Activated T-helper 9 cell treated with anti-CD3 and anti-CD28 coated beads, Interleukin-2, amount 50 U/mL, for 16 hours (primary cell): ENCODE data around the gene KBTBD4.

Source experiments
- DNase-seq: peaks from one replicate; pipeline ENCODE4 v3.0.0-alpha.2; 2020; ENCODE audit warnings: low read depth

Gene KBTBD4

DNA sequence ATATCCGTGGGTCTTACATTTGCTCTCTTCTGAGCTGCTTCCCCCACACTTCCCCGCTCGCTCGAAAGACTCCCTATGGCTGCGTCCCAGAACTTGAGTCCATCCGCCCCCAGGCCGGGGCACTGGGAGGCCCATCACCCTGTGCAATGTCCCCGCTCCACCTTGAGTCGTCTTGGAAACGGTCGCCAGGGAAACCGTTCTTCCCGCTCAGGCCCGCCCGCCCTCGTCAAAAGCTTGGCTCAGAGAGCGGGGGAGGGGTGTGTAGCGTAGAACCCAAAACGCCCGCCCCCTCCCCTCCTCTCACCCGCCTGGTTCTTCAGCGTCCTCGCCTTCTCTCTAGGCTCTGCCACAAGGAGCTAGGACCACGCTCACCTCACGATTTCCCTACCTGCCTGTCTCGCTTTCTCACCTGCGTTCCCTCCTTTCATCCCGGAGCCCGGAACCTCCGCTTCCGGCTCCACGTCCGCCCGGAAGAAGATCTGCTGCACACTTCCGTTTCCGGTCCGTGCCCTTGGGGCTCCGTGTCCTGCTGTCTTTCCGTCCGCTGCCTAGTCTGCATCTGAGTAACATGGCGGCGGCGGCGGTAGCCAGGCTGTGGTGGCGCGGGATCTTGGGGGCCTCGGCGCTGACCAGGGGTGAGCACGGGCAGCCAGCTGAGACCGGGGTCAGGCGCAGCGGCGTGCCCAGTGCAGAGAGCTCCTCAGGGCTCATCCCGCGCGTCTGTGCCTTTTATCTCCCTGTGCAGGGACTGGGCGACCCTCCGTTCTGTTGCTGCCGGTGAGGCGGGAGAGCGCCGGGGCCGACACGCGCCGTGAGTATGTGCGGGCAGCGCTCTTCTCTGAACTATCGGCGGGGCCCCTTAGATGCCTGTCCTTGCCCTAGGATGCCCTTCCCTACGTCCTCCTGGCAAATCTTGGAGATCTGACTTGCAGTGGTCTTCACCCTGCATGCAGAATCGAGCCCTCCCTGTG lies at the start of gene KBTBD4, which contains the start of gene NDUFS3:
KBTBD4 (minus strand) TSS at position 447 of the 971 bp plus-strand sequence; CDS start at position 428, 19 bp downstream.
NDUFS3 (plus strand) TSS at position 551 of the 971 bp plus-strand sequence; CDS start at position 569, 18 bp downstream.
- peak; percentile 81 for DNase-seq

DNA sequence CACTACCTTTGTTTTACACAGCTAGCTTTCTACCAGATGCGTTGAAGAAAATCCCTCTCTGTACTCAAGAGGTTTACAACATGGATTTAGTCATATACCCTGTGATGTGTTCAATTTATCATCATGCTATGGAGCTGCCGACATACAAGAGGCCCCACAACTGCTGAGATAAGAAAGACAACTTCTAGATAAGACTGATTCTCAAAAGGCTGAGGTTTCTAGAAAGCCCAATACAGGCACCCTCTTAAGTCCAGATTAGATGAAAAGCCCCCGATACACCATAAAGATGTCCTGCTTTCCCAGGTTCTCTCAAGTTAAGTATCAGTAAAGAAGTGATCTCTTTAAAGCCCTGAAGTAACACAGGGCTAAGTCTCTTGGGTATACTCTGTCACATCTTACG lies 49.3 kb upstream of the KBTBD4 start:
- no peak for DNase-seq

DNA sequence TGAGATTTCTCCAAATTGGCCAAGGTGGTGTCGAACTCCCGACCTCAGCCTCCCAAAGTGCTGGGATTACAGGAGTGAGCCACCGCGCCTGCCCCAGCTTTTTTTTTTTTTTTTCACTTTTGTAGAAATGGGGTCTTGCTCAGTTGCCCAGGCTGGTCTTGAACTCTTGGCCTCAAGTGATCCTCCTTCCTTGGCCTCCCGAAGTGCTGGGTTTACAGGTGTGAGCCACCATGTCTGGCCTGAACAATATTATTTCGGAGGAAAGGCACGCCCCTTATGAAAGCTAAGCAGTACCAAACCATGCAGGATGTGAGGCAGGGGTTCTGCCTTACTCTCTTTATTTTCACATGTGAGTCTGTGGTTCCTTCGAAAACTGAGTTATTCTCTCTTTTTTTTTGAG lies 47.5 kb upstream of the KBTBD4 start:
- DNase-seq = no peak

DNA sequence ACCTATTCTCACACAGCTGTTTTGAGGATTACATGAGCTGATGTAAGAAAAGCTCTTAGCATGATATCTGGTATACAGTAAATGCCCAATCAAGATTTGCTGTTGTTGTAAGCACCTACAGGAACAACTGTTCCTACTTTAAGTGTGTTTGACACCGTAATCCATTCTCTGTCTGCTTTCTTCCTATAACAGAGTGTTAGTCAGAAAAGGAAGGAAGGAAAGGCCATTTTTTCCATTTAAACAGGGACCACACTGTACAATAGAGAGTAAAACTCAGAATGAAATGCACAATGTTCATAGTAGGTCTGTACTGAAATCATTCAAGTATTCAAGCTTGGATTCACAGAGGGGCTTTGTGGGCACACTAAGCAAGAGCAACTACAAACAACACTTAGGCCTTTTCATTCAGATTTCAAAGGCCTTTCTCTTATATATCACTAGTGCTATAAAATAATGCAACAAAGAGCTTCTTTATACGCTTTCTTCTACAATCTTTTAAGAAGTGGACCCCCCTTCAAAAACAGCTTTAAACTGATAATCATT lies 42.1 kb upstream of the KBTBD4 start:
- no peak for DNase-seq

DNA sequence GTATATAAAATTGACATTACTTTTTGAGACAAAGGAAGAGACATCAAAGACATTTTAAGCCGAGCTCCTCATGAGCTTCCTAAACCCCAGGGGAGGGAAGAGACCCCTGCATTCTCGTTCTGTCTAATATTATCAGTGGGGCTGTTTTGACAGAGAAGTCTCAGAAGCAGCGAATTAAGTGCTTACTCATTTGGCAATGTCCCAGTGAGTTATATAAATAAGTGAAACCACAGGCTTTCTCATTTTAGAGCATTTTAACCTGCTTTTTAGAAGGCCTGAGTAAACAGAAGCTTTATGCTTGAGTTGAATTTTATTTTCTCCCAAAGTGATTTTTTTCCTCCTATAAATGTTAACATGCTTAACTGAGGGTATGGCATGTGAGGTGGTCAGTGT lies 38.6 kb upstream of the KBTBD4 start:
- DNase-seq = no peak

DNA sequence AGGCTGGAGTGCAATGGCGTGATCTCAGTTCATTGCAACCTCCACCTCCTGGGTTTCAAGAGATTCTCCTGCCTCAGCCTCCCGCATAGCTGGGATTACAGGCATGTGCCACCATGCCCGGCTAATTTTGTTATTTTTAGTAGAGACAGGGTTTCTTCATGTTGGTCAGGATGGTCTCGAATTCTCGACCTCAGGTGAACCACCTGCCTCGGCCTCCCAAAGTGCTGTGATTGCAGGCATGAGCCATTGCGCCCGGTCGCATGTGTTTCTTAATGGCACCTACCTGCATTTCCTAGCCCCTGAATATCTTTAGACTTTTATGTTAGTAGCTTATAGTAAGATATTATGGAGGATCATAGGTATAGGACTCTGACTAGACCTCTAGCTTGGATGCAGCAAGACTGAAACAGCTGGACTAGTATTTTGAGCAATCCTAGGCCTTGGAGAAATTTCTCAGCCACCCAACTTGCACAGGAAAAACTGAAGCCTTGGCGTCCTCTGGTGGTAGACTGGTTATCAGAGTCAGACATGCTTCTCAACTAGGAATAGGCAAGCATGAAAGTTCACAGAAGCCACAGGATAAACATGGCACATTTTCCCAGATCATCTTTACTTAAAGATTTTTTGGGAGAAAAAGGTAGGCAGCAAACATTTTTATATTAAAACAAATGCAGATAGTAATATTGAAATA lies 38.1 kb upstream of the KBTBD4 start:
- no peak for DNase-seq

DNA sequence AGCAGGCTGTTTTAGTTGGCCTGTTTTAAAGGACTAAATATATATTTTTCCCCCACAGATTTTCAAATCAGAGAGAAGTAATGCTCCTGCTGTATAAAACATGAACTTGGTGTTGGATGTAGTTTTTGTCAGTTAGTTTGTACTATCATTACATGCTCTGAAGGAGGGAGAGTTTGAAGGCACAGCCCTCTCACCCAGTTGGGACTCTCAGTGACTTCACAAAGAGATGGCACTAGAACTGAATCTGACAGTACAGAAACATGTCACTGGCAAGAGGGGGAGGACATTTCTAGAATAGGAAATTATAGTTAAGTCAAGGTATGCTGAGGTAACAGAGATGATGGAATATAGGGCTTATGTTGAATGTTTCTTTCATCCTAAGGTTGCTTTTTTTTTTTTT lies 36.5 kb upstream of the KBTBD4 start:
- no peak for DNase-seq

DNA sequence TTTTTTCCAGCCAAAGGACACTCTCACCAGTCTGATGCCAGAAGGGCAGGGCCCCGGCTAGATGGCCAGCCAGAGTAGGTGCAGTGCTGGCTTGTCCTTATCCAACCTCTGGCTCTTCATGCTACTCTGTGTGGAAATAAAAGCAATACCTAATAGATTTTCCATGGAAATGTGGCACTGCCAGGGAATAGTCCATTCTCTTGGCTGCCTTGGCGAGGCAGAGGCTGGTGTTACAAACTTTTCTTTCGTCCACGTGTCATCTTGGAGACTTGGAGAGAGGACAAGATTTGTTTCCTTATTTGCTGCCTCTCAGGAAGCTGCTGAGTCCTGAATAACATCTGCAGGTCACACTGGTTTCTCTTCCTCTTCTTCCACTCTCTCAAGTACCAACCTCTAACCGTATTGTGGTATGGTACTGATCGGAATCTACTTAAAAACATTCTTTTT lies 32.6 kb upstream of the KBTBD4 start:
- no peak for DNase-seq

DNA sequence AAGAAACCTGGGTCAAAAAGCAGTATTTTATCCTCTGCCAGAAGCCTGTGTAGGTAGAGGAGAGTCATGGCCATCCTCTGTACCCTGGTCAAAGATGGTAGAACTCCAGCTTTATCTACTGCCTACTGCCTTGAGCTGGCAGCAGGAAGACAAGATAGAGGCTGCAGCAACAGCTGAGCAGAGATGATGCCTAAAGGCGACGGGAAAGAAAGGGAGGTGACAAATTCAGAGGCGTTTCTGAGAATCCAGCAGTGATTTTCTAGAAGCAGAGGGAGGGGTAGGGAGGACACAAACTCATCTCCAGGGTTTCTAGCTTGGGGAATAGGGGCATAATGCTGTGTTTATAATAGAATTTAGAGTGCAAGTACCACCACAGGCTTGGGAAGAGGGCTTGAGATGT lies 30.9 kb upstream of the KBTBD4 start:
- DNase-seq = no peak

DNA sequence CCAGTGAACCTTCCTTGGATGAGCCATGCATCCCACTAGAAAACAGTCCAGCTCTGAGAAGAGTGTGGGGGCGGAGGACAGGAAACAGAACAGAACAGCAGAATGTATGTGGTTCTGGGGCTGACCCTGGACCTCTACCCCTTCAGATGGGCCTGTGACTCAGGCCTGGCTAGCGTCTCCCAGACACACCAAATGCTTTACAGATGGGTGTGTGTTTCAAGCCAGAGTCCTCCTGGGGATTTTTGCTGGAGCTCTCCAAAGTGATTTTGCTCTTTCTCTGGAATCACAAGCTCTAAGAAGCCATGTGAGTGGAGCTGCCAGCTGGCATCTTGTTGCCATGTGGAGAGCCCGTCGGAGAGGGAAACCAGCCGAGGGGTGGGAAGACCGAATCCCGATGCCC lies 28.6 kb upstream of the KBTBD4 start:
- DNase-seq = no peak

DNA sequence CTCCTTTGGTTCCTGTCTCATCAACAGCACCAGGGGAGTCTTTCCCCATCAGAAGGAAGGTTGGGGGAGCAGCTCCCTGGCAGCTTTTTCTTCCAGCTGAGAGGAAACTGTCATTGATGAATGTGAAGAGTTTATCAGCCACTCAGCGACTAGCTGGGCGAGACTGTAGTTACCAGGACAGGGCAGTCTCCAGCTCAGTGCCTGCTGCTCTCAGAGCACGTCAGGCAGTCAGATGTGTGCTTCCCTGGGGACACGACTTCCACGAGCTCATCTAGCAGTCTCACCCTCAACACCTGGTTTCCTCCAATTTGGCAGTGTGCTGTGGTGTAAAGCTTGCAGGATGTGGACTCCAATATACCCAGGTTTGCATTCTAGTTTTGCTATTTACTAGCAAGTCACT lies 28.0 kb upstream of the KBTBD4 start:
- no peak for DNase-seq

DNA sequence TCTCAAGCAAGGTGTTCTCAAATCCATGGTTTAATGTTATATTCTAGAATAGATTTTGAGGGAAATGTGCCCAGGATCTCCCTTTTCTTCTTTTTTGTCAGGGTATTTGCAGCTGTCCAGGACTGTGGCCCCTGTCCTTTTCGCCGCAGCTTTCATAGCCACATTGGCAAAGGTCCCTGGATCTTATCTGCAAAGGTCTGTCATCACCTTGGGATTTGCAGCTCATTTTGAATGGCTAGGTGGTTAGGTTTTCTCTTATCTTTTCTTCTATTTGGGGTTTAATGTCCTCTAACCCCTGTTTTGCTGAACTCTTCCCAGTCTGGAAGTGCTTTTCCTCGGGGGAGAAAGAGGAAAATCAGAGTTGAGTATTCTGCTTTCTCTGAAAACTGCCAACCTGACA lies 27.2 kb upstream of the KBTBD4 start:
- no peak for DNase-seq

DNA sequence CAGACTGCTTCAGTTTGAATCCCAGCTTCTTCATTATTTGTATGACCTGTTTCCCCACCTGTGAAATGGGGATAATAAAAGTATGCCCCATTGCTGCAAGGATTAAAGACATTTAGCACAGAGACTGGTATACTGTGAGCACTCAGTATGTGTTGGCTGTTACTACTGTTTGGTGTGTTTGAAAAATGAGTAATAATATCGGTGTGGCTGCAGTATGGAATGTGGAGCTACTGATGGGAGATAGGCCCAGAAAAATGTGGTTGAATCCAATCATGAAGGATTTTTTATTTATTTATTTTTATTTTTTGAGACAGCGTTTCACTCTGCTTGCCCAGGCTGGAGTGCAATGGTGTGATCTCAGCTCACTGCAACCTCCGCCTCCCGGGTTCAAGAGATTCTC lies 24.5 kb upstream of the KBTBD4 start:
- DNase-seq = no peak

DNA sequence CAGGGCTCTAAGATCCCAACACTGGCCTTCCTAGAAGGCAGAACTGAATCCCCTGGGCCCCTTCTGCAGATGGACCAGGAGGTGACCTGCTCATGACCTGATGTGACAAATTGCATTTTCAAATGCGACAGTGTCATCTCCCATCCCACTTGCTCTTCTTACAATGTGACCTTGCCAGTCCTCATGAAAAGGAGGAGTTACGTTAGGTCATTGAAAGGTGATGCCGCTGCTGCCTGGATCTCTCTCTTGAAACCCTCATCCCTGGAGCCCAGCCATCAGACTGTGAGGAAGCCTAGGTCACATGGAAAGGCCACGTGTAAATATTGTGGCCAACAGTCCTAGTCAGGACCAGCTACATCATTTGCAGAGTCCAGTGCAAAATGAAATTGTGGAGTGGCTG lies 21.1 kb upstream of the KBTBD4 start:
- DNase-seq = no peak

DNA sequence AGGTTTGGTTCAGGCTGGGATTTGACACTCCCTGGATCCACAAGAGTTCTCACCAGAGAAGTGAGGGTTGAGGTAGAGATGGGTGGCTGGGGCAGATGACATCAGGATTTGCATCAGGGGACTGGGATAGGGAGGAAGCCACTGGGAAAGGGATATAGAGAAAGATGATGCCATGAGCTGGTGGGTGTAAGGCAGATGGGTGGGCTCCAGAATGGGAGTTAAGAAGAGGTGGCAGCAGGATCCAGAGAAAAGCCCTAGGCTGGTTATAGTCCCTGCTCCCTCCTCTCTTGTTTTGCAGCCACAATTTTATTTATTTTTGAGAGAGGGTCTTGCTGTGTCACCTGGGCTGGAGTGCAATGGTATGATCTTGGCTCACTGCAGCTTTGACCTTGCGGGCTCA lies 17.2 kb upstream of the KBTBD4 start:
- no peak for DNase-seq

DNA sequence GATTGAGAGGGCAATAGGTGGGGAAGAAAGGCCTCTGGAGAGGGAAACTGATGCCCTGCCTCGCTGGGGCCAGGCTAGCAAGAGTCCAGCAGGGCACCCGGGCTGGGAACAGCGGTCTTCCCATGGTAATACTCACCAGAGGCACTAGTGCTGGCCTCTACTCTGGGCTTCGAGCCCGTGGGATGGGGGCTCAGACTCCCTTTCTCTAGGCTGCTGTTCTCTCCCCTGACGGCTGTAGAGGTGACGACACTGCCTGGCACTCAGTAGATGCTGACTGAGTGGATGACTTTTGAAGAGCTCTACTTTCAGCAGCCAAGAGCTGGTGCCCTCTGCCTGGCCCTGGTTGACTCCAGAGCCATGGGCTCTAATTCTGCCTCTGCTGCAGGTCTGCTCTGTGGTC lies 16.3 kb upstream of the KBTBD4 start:
- DNase-seq = no peak

DNA sequence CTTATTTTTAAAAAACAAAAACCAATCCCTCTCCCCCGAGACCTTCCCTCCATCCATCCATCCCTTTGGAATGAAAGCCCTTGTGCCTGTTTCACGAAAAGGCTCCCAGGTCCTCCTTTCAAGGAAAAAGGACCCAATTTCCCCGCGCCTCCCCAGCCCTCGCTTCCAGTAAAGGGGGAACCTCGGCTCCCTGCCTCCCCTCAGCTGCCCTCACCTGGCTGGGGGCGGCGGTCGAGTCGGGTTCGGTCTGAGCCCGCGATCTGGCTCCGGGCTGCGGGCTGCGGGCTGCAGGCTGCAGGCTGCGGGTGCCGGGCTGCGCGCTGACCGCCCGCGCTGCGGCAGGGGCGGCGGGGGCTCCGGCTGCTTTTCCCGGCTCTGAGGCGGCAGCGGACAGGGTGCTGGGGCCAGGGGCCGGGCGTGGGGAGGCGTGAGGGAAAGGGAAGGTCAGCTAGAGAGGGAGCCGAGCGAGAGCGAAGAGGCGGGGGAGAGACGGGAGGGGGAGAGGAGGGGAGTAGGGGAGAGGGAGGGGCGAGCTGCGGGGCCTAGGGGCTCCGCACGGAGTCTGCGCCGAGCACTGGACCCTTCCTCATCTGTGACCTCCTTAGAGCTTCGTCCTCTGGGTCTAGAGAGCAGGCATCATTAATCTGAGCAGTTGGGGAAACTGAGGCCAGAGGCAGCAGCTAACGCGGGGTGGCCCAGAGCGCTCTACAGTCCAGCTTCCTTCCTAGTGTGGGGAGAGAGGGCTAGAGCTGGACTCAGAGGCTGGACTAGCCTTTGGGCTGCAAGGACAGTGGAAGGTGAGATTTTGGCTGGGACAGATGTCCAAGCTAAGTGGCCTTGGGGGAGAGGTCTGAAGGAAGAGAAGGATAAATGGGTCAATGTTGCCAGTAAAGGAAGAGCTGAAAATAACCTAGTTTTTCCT lies 15.4 kb upstream of the KBTBD4 start, which contains the start of gene C1QTNF4:
C1QTNF4 (minus strand) TSS at position 478 of the 922 bp plus-strand sequence. CDS start 3,601 bp downstream, outside the sequence.
- no peak for DNase-seq

DNA sequence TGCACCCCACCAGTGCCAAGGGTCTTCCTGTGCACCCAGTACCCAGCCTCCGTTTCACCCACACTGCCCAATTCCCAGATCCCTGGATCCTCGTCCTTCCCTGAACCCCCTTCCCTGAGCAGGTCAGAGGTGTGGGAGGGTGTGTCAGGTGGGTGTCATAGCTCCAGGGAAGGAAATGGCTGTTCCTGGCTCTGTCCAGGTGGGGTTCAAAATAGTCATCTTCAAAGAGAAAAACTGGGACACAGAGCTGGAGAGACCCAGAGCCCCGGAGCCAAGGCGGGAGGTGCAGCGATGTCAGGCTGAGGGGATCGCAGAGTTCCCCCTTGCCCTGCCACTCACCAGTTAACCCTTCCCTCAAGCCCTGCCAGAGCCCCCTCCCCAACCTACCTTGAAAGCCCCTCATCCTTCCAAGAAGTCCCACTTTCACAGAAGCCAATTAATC lies 14.7 kb upstream of the KBTBD4 start:
- no peak for DNase-seq

DNA sequence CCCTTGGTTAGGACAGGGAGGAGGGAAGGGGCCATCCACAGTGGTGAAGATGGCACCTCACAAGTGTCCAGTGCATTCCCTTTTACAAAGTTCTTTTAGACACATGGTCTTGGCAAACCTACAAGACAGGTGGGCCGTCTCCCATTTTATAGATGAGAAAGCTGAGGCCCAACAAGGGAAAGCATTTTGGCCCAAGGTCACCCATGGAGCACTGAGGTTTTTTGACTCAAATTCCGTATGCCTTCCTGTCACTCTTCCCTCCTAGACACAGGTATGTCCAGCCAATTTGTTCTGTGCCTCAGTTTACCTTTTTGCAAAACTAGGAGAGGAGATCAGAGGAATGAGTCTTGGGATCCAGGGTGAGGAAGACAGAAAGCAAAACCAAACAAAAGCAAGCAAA lies 14.2 kb upstream of the KBTBD4 start:
- DNase-seq = no peak

DNA sequence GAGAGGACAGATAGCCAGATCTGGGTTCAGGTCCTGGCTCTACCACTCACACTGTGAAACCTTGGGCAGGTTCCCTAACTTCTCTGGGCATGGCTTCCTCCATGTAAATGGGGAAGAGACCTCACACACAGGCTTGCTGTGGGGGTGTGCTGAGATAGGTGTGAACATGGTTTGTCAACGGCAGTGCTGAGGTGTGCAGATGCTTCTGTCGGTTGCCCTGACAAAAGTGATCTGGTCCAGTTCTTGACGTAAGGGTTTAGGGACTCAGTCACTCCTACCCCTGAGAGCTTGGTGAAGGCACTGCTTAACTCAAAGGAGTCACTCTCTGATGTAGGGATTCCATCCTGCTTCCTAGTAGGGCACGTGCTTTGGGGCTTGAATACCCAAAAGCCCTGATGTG lies 13.5 kb upstream of the KBTBD4 start:
- no peak for DNase-seq

DNA sequence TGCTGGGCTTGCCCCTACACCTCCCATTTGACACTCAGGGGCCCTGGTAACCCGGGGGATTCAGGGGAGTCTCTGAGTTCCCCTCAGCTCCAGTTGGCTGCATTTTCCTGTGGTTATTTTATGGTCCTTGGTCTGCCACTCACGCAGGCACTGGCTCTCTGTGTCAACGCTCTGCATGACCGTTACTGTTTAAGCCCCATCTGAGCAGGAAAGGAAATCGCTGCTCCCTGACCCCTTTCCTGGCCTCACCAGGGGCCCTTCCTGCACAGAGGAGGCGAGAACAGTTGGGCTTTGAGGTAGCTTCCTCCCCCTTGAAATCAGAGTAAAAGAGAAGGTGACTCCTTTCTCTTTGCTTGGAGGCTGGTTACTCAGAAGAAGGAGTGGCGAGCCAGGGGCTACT lies 13.0 kb upstream of the KBTBD4 start:
- DNase-seq = no peak
